ENCODE measurements around the gene CLPTM1L.
"Not testable (repeated sequence)": the region's sequence is repeated elsewhere in the genome, so short reads cannot be mapped to it uniquely, and the experiment has no call there.

CLPTM1L gene

DNA sequence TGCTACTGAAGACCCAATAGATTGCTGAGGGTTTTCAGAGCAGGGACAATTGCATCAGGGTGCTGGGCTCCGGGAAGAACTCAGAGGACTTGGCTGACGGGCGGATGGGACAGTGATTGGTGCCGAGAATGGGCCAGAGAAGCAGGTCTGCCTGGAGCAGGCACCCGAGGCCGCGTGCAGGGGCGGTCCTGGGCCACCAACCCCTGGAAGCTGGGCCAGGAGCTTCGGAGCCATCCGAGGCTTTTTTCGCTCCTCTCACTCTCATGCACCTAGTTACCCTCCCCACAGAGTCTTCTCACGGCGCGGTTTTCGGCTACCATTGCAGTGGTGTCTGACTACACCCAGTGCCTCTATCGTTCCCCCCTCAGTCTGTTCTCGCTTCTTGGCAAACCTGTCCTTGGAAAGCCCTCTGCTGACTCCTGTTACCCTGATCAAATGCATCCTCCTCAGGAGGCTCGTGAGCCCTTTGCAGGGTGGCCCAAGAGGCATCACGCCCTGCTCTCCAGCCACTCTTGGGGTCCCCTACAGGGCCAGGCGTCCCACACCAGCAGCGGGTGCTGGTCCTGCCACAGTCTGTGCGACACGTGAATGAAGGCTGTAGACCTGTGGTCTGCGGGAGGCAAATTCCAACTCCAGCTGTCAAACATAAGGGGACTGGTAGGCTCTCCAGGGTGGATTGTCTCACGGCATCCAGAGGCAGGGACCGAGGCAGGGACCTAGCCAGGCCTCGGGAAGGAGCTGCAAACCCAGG is 1.2 kb upstream of the CLPTM1L start:
- TF ChIP-seq, protein P1, sequence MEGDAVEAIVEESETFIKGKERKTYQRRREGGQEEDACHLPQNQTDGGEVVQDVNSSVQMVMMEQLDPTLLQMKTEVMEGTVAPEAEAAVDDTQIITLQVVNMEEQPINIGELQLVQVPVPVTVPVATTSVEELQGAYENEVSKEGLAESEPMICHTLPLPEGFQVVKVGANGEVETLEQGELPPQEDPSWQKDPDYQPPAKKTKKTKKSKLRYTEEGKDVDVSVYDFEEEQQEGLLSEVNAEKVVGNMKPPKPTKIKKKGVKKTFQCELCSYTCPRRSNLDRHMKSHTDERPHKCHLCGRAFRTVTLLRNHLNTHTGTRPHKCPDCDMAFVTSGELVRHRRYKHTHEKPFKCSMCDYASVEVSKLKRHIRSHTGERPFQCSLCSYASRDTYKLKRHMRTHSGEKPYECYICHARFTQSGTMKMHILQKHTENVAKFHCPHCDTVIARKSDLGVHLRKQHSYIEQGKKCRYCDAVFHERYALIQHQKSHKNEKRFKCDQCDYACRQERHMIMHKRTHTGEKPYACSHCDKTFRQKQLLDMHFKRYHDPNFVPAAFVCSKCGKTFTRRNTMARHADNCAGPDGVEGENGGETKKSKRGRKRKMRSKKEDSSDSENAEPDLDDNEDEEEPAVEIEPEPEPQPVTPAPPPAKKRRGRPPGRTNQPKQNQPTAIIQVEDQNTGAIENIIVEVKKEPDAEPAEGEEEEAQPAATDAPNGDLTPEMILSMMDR (IDR thresholded peaks at IDR 0.05; ENCODE audit: low read depth, low read length), result no peak
- H3K4me3 ChIP-seq (ENCODE audit: low read depth, low read length), result peak overlapping the region; percentile 79

- TF ChIP-seq, protein P1 (IDR thresholded peaks at IDR 0.05; ENCODE audit: low read depth, low read length), result no peak
- H3K4me3 ChIP-seq (ENCODE audit: low read depth, low read length), result peak overlapping the region; percentile 75
Measured at GRCh38 chr5:1343931-1344901, 683 bp downstream of the CLPTM1L start.

- no peak overlapping the region for H3K4me3 ChIP-seq (ENCODE audit: low read depth, low read length)
- TF ChIP-seq, protein P1 (IDR thresholded peaks at IDR 0.05; ENCODE audit: low read depth, low read length), result no peak
Measured at GRCh38 chr5:1343315-1343751, 1.6 kb downstream of the CLPTM1L start.

- H3K4me3 ChIP-seq (ENCODE audit: low read depth, low read length), result not testable (repeated sequence)
Measured at GRCh38 chr5:1342711-1343110, 2.2 kb downstream of the CLPTM1L start.

GRCh38 chr5:1342268-1342667 is 2.6 kb downstream of the CLPTM1L start:
- TF ChIP-seq, protein P1 (IDR thresholded peaks at IDR 0.05; ENCODE audit: low read depth, low read length), result no peak
- H3K4me3 ChIP-seq (ENCODE audit: low read depth, low read length), result no peak overlapping the region

- TF ChIP-seq, protein P1 (IDR thresholded peaks at IDR 0.05; ENCODE audit: low read depth, low read length), result no peak
- H3K4me3 ChIP-seq (ENCODE audit: low read depth, low read length), result no peak overlapping the region
Measured at GRCh38 chr5:1341863-1342262, 3.0 kb downstream of the CLPTM1L start.

DNA sequence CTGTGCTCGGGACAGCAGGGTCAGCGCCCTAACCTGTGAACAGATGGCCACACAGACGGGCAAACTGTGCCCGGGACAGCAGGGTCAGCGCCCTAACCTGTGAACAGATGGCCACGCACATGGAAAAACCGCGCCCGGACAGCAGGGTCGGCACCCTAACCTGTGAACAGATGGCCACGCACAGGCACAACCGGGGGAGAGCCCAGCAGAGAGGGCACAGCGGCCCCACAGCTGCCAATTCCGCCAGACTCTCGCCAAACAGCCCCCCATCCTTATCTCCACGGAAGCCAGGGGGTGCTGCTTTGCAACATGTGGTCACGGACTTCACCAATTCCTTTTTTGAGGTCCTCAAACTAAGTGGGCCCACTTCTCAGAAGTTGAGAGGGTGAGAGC is 5.1 kb downstream of the CLPTM1L start:
- not testable (repeated sequence) for H3K4me3 ChIP-seq (ENCODE audit: low read depth, low read length)

GRCh38 chr5:1339139-1339817 is 5.6 kb downstream of the CLPTM1L start:
- not testable (repeated sequence) for H3K4me3 ChIP-seq (ENCODE audit: low read depth, low read length)

Data from WI38 (cell line).